AML-193 (cell line): ENCODE measurements around the gene MED22.

ENCODE experiments used
- DNase-seq, 2 experiments: peaks; one replicate each; lab custom pipeline; 2025; lab: John Stamatoyannopoulos, UW

MED22 gene

DNA sequence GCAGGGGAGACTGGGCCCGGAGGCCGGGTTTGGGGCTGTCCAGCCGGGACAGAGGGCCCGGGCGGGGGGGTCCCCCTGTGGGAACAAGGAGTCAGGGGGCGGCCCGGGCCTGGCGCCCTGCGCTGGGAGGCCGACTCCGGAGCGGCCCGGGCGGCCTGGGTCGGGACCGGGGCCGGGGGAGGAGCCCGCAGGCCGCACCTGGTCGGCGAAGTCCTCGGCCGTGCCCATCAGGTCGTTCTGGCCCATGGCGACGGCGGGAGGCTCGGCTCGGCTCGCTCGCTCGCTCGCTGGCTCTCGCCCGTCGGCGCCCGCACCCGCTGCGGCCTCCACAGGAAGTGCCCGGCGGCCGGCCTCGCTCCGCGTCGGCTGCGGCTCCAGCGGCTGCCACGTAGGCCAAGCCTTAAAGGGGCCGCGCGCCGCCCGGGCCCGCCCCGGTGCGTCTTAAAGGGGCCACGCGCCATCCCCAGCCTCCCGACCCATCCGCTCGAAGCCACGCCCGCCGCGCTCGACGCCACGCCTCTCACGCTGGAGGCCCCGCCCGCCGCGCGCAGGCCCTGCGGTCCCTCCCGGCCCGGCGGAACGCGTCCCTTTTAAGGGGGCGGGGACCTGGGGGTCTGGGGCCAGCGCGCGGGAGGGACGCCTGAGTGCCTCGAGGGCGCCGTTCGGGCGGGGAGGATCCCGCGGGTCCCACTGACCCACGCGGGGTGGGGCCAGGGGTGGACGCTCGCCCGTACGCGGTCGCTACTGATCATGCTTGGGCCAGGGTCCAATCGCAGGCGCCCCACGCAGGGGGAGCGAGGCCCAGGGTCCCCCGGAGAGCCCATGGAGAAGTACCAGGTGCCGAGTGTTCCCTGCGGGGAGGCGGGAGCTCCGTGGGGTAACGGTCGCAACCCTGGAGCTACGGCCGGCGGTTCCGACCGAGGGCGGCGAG is 28.1 kb upstream of the MED22 start, which contains the start of the genes STKLD1 and SURF4:
Gene STKLD1, plus strand, starts transcription at position 643 of the 931 bp plus-strand sequence. Its CDS starts 108 bp downstream, at position 751.
Gene SURF4, minus strand, starts transcription at position 337 of the 931 bp plus-strand sequence. Its CDS starts 91 bp downstream, at position 246.
- peak; percentile 87 to 88 for DNase-seq

GRCh38 chr9:133375116-133375723 is 27.3 kb upstream of the MED22 start:
- peak; percentile 21 to 32 for DNase-seq

DNA sequence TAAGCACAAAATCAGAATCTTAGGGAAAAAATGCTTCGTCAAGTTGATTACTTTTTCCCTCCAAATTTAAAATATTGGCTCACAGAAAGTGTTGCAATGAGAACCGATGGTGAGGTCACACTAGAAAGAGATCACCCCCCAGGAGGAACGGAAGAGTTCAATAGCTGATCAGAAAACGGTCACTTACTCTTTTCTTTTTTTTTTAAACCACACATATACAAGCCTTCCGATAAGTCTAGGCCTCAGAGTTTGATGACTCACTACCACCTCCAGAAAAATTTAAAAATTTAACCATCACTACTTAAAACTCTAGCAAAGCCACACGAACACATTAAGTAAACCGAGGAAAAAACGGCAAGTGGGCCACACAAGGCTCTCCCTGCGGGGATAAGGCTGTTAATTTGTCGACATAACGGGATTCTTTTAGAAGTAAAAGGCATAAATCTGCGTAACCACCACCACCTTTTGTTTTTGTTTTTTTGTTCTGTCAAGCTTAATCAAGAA is 26.7 kb upstream of the MED22 start:
- peak; percentile 32 to 57 for DNase-seq

- no peak for DNase-seq
Measured at GRCh38 chr9:133372144-133372543, 24.2 kb upstream of the MED22 start.

DNA sequence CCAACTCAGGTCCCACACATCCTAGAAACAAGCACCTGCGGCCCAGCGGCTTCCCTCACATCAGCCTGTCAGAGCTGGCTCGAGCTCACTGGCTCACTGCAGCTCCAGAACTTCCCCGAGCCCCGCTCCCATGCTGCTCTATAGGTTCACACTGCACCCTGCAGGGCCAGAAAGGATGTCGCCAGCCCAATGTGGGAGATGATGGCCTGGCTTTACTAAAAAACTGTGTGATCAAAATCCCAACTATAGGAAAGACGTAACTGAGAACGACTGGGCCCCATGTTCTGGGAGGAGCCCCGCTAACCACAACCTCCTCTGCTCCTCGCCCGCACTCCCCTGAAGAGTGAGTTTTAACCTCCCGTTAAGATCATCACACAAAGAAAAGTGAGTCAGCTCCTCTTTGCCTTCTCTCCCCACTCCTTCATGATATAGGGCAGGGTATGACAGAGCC is 23.4 kb upstream of the MED22 start:
- no peak for DNase-seq

GRCh38 chr9:133370685-133371084 is 22.8 kb upstream of the MED22 start:
- DNase-seq, result no peak

- DNase-seq, result no peak
Measured at GRCh38 chr9:133369933-133370332, 22.0 kb upstream of the MED22 start.

- no peak for DNase-seq
Measured at GRCh38 chr9:133369422-133369821, 21.5 kb upstream of the MED22 start.

GRCh38 chr9:133368249-133368881 is 20.4 kb upstream of the MED22 start:
- DNase-seq, result no peak

- DNase-seq, result no peak
Measured at GRCh38 chr9:133367778-133368177, 19.8 kb upstream of the MED22 start.

DNA sequence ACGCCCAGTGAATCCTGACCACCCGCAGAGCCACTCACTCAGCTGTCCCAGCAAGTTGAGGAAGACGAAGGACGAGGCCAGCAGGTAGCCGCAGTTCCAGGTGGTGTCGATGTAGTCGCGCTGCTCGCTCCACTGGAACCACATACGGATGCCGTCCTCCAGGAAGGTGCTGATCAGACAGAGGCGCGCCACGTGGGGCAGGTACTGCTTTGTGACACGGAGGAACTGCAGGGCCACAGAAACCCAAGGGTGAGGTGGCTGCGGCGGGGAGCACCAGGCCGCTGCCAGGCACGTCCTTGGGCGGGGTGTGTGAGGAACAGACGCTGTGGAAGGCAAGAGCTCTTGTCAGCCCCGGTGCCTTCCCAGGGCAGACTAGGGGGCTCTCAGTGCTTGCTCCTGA is 19.3 kb upstream of the MED22 start:
- no peak for DNase-seq

- no peak for DNase-seq
Measured at GRCh38 chr9:133366435-133366834, 18.5 kb upstream of the MED22 start.

- no peak for DNase-seq
Measured at GRCh38 chr9:133362359-133363044, 14.6 kb upstream of the MED22 start.

GRCh38 chr9:133361507-133362092 is 13.7 kb upstream of the MED22 start:
- no peak for DNase-seq

- no peak for DNase-seq
Measured at GRCh38 chr9:133360400-133361393, 12.8 kb upstream of the MED22 start.

- no peak for DNase-seq
Measured at GRCh38 chr9:133359399-133360175, 11.7 kb upstream of the MED22 start.

DNA sequence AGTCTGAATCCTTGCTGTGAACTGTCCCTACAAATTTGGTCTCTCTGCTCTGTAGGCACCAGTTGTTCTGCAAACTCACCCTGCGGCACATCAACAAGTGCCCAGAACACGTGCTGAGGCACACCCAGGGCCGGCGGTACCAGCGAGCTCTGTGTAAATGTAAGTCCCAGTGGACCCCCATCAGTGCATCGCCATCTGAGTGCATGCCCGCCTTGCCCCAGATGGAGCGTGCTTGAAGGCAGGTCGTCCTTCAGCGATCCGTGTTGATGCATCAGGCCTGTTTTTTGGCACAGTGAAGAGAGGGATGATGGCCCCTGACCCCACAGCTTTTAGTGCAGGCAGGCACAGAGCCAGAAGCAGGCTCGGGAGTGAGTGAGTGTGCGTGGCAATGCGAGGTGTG is 9.7 kb upstream of the MED22 start:
- DNase-seq, result no peak

- peak; percentile 67 to 71 for DNase-seq
Measured at GRCh38 chr9:133356391-133357091, 8.6 kb upstream of the MED22 start, which contains the start of the genes SURF1 and SURF2. SURF1 (minus strand) TSS chr9:133356487; CDS start chr9:133356453, 34 bp downstream. SURF2 (plus strand) TSS chr9:133356550; CDS start chr9:133356593, 43 bp downstream.
